GM19397 (cell line): ENCODE data around the gene INHBC.
"Not testable (repeated sequence)": the region's sequence is repeated elsewhere in the genome, so short reads cannot be mapped to it uniquely, and the experiment has no call there.

Experiments
- ATAC-seq: cut with Tn5 transposase; IDR thresholded peaks from one replicate; pipeline ENCODE4 v1.9.1; 2021; ENCODE audit warnings: mild to moderate bottlenecking, moderate library complexity; ENCODE audit not compliant: unreplicated experiment

INHBC gene

DNA sequence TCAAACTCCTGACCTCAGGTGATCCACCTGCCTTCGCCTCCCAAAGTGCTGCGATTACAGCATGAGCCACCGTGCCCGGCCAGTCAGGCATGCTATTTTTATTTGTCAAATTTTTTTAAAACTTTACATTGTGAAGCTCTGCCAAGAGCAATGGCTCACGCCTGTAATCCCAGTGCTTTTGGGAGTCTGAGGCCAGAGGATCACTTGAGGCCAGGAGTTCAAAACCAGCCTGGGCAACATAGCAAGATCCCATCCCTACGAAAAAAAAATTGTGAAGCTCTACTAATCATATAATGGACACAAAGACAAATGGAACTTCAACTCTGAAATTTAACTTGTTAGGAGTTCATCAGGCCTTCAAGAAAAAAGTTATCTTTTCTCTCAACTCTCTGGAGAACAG is 5.6 kb upstream of the INHBC start:
- ATAC-seq: no peak

GRCh38 chr12:57429473-57430111 is 5.0 kb upstream of the INHBC start:
- no peak for ATAC-seq

DNA sequence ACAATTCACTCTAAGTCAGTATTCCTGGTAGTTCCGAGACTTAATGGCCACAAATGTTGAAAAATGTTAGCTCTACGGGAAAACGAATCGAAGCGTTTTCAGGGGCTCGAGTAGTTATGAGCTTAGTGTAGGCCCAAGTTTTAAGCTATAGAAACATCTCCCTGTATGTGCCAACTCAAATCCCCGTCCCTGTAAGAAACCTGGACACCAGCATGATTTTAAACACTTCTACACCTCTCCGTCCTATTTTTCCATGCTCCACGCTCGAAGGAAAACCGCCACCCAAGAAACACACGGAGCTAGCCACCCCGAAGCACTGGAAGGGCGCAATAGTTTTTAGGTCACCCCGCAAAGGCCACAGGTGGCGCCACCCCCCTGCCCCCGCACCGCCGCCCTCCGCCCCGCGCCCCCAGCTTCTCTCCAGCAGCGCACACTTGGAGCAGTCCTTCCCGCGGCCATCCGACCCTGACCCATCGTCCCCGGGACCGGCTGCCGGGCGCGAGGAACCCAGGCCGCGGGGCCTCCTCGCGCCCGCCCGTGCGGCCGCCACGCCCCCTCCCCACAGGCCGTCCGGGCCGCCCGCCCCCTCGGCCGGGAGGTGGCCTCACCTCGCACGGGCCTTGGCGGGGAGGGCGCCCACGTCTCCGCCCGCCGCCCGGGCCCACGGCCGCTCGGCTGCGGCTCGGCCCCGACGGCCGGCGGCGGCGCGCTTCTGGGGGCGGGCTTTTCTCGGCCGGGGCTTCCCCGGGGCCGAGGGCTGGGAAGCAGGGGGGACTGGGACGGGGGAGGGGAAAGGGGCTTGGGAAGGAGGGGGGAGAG is 4.3 kb upstream of the INHBC start:
- ATAC-seq: peak; percentile 58

DNA sequence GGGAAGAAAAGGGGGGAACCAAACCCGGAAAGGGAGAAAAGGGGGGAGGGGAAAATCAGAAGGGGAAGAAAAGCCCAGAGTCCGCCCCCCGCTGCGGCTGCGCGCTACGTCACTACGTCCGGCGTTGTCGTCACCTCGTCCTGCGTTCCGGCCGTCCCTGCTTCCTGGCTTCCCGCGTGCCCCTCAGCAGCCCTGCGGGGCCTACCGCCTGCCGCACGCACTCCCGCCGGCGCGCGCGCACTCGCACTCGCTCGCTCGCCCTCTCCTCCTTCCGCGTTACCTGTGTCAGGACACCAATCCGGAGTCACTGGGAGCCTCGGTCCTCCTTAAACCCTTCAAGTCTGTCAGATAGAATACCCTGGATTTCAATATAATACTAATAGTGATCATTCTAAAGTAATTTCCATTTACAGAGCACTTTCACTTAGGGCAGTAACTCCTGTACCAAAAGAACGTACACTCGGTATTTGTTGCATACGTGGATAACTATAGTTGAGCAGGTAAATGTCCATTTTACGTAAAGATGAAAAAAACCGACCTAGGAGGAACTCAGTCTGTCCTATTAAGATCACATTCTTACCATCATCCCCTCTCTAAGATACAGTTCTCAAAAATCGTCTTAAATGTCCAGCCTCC is 3.5 kb upstream of the INHBC start, which contains the start of gene R3HDM2:
TSS of gene R3HDM2 (minus strand) at position 113 of the 636 bp plus-strand sequence. CDS start 120,615 bp downstream, outside the sequence.
- ATAC-seq: peak; percentile 97

DNA sequence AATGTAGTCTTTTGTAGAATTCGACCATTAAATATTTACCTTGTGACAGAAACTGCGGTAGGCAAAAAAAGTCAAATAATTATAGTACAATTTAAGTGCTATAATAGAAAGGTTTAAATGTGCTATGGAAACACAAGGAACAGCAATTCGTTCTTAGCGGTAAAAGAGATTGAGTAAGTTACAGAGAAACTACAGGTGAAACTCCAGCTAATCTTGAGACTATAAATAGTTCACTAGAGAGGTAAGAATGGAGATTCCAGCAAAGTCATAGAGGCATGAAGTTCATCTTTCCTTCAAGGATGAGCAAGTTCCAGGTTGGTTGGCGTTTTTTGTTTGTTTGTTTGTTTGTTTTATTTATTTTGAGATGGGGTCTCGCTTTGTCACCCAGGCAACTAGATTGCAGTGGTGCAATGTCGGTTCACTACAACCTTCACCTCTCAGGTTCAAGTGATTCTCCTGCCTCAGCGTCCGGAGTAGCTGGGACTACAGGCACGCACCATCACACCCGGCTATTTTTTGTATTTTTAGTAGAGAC is 2.9 kb upstream of the INHBC start:
- ATAC-seq: no peak

DNA sequence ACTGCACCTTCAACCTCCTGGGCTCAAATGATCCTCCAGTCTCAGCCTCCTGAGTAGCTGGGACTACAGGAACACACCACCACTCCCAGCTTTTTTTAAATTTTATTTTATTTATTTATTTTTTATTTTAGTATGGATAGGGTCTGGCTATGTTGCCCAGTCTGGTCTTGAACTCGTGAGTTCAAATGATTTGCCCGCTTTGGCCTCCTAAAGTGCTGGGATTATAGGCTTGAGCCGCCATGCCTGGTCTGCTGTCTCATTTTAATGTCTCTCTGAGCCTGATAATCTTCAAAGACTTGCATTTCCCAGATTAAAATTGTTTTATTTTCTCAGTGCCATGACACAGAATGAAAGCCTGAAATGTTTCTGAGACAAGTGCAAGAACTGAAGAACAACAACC is 1.2 kb upstream of the INHBC start:
- no peak for ATAC-seq

DNA sequence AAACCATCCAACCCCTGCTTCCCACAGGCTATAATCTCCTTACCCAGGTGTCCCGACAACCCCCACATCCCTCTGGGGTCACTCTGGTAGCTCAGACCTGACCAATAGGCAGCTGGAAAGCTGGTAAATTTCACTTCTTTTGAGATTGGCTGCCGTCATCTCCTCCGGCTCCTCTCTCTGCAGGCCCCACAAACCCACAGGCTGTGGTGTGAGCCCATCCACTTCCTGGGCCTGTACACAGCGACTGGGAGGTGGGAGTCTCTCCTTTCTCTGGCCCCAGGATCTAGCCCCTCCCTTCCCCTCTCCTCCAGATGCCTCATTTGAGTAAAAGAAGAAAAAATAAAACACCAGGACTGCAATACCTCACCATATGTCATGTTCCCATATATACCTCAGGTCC is 709 bp downstream of the INHBC start:
- no peak for ATAC-seq

GRCh38 chr12:57438400-57438799 is 3.8 kb downstream of the INHBC start:
- no peak for ATAC-seq

- ATAC-seq: no peak
Measured at GRCh38 chr12:57439762-57440266, 5.2 kb downstream of the INHBC start.

- ATAC-seq: not testable (repeated sequence)
Measured at GRCh38 chr12:57441393-57441792, 6.8 kb downstream of the INHBC start.

DNA sequence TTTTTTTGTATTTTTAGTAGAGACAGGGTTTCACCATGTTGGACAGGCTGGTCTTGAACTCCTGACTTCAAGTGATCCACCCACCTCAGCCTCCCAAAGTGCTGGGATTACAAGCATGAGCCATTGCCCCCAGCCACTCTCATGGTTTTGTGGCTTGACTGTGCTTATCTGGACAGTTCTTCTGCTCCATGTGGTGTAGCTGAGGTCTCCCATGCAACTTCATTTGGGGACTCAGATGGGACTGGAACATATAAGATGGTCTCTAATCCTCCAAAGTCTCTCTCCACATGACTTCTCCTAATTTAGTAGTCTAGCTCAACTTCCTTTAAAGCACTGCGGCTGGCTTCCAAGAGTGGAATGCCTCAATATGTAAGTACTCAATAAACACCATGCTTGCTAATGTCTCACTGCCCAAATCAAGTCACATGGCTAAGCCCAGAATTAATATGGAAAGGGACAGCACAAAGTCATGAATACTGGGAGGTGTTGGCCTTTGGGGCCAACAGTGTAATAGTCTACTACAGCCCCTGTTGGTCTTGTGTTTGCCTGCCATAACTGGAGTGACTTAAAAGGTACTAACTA is 7.4 kb downstream of the INHBC start:
- no peak for ATAC-seq

GRCh38 chr12:57444337-57444736 is 9.8 kb downstream of the INHBC start:
- not testable (repeated sequence) for ATAC-seq

- no peak for ATAC-seq
Measured at GRCh38 chr12:57444744-57445143, 10.2 kb downstream of the INHBC start.

DNA sequence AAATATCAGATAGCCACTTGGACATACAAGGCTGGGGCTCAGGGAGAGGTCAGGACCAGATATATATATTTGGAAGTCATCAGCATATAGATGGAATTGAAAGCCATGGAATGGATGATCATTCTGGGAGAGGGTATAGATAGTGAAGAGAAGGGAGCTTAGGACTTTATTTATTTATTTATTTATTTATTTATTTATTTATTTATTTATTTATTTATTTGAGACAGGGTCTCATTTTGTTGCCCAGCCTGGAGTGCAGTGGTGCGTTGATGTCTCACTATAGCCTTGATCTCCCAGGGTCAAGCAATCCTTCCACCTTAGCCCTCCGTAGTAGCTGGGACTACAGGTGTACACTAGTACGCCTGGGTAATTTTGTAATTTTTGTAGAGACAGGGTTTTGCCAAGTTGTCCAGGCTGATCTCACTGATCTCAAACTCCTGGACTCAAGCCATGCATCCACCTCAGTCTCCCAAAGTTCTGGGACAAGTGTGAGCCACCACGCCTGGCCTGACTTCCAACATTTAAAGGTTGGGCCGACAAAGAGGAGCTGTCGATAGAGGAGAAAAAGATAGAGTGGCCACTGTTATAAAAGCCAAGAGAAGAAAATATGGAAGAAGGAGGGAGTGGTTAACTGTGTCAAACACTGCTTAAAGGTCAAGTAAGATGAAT is 11.8 kb downstream of the INHBC start:
- no peak for ATAC-seq

DNA sequence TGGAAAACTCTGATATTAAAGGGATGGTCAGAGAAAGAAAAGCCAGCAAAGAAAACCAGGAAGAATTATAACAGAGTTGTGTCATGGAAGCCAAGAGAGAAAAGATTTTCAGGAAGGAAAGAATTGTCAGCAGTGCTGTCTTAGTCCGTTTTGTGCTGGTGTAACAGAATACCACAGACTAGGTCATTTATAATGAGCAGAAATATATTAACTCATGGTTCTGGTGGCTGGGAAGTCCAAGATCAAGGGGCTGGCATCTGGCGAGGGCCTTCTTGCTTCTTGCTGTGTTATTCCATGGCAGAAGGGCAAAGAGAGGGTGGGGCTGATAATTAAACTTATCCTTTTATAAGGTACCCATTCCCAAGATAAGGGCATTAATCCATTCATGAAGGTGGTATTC is 14.1 kb downstream of the INHBC start:
- no peak for ATAC-seq

- no peak for ATAC-seq
Measured at GRCh38 chr12:57449375-57449774, 14.8 kb downstream of the INHBC start.

- ATAC-seq: no peak
Measured at GRCh38 chr12:57450057-57450456, 15.5 kb downstream of the INHBC start.

DNA sequence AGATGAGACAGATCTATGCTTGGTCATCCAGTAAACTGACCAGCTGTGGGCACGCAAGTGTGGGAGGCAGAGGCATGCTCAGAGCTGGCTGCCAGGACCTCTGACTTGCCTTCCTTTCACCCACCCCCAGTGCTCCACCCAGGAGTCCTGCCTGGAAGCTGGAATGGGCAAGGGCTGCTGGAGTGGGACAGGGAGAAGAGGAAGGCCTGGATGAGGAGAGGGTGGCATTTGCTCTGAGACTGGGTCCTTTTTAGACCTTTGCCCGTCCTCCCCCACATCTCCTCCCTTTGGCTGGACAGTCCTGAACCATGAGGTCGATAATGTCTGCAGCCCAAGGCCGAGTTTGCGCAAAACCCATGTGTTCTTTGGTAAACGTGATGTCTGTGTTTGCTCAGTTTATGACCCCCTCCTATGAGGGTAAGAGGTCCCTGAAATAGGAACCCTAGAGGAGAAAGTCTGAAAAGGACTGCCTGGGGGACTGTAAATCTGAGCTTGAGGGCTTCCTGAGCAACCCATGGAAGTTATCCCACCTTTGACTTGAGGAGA is 16.7 kb downstream of the INHBC start:
- ATAC-seq: no peak

GRCh38 chr12:57452181-57452936 is 17.8 kb downstream of the INHBC start:
- no peak for ATAC-seq
